Skeletal muscle satellite cell (primary cell): ENCODE measurements around the gene MCM9.
"Not testable (repeated sequence)": the region's sequence is repeated elsewhere in the genome, so short reads cannot be mapped to it uniquely, and the experiment has no call there.

ENCODE experiments used
- H3K27me3 ChIP-seq: 2 replicates; pipeline ENCODE4 v1.7.0; 2013; ENCODE audit warnings: low read length; ENCODE audit not compliant: control insufficient read depth, insufficient read depth
- H3K36me3 ChIP-seq: 2 replicates; pipeline ENCODE4 v1.7.0; 2013; ENCODE audit warnings: mild to moderate bottlenecking, control low read depth, low read length; ENCODE audit not compliant: insufficient read depth
- H3K4me1 ChIP-seq: 2 replicates; pipeline ENCODE4 v1.7.0; 2013; ENCODE audit warnings: low read length; ENCODE audit not compliant: control insufficient read depth, insufficient read depth
- H3K4me2 ChIP-seq: 2 replicates; pipeline ENCODE4 v1.7.0; 2013; ENCODE audit warnings: mild to moderate bottlenecking, low read length
- H3K4me3 ChIP-seq: 2 replicates; pipeline ENCODE4 v1.7.0; 2013; ENCODE audit warnings: low read length
- H3K9ac ChIP-seq: 2 replicates; pipeline ENCODE4 v1.7.0; 2013; ENCODE audit warnings: mild to moderate bottlenecking, low read depth, low read length, moderate library complexity
- H3K9me3 ChIP-seq: replicated peaks from 2 replicates; pipeline ENCODE4 v1.7.0; 2013; ENCODE audit warnings: mild to moderate bottlenecking, control low read depth, low read length

Gene MCM9

DNA sequence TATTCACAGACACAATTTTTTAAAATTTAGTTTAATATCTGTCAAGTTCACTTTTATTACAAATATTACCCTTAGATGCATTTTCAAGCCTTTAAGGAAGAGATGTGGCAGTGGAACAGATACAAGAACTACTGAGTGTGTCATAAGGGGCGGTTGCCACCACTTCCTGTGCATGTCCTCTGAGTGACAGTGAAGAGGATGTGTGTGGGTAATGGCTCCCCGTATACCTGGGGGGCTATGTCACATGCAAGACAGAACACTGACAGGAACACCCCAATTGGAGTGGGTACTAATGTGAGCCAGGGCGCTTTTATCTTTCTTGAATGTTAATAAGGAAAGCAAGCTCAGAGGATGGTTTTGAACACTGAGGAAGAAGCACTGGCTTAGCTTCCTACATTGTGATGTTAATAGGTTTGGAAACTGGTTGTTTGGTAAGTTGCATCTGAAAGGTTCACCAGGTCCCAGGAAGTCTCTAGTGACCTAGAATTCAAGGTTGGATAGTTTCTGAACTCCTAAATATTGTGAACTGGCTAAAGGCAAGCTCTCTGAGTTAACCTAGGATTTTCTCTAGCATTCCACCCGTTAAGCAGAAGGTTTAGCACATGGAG lies 124.4 kb downstream of the MCM9 start:
- H3K36me3 ChIP-seq = no peaks in the 10 kb centered on the region
- H3K9ac ChIP-seq = no peak overlapping the region
- no peak overlapping the region for H3K4me2 ChIP-seq
- H3K4me3 ChIP-seq = no peak overlapping the region
- no peaks in the 10 kb centered on the region for H3K9me3 ChIP-seq
- no peaks in the 10 kb centered on the region for H3K27me3 ChIP-seq
- H3K4me1 ChIP-seq = peaks cover 16% of the 10 kb centered on the region

DNA sequence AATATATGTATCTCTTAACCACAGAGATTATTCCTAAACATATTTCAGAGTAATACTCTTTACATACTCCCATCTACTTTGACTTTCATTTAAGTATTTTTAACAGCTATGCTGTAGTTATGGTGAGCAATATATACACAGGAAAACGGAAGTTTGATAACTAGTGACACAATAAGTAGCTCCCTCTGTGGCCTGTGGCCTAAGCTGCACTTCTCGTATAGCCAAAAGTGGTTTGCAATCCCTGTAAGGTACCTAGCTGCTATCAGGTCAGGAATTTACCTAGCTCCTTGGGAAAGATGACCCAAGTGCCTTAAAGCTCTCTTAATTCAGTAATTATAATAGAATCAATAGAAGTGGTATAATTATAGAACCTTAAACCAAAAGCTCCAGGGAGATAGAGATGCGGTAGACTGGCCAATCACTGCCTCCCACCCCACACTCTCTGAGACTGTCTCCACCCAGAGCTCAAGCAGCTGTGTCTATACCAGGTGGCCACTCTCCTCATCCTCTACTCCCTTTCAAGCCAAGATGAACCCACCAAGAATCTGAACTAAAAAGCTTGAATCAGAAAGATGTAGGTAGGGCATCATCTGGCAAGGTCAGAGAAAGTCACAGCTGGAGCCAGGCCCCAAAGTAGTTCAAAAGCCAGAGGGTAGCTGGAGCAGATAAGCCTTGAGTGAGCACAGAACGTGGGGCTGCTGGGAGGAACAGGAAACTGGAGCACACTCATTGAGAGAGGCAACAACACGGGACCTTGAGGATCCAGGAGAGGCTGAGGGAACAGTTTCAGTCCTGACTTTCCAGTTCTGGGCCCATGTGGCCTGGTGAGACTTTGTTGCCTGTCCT lies 125.9 kb downstream of the MCM9 start:
- no peak overlapping the region for H3K4me3 ChIP-seq
- no peaks in the 10 kb centered on the region for H3K9me3 ChIP-seq
- H3K4me2 ChIP-seq = no peak overlapping the region
- no peaks in the 10 kb centered on the region for H3K36me3 ChIP-seq
- no peak overlapping the region for H3K9ac ChIP-seq
- no peaks in the 10 kb centered on the region for H3K27me3 ChIP-seq
- peaks cover 13% of the 10 kb centered on the region for H3K4me1 ChIP-seq

DNA sequence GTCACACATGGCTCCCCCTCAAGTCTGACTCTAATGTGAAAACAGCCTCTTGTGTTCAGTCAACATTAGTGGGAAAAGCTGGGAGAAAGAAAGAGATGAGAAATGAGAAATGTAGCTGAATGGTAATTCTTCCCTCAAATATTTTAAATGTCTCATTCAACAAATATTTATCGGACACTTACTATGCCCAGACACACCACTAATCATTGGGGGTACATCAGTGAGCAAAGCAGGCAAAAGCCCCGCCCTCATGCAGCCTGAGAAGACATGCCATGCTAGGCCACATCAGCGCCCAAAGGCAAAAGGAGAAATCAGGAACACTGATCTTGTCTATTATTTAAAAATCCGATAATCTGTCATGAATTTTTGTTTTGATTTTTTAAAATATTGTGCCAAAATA lies 130.9 kb downstream of the MCM9 start:
- no peak overlapping the region for H3K9ac ChIP-seq
- H3K4me1 ChIP-seq = peaks cover 2% of the 10 kb centered on the region
- no peak overlapping the region for H3K4me2 ChIP-seq
- H3K36me3 ChIP-seq = no peaks in the 10 kb centered on the region
- no peaks in the 10 kb centered on the region for H3K9me3 ChIP-seq
- H3K27me3 ChIP-seq = no peaks in the 10 kb centered on the region
- H3K4me3 ChIP-seq = no peak overlapping the region

DNA sequence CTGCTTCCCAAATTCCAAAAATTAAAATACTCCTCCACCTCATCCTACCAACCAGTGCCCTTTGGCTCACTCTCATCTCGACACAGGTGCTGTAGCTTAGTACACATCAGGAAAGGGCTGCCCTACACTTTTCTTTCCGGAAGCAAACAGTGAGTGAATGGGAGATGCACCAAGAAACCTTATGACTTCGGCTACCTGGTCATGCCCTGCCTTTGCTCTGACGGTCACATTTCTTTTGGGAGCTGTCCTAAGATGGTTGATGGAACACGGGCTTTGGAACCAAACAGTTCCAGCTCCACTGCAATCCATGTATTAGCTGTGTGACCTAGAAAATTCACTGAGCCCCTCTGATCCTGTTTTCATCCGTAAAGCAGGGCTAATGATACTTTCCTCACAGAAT lies 133.7 kb downstream of the MCM9 start:
- H3K4me1 ChIP-seq = peaks cover 2% of the 10 kb centered on the region
- H3K9ac ChIP-seq = no peak overlapping the region
- no peaks in the 10 kb centered on the region for H3K27me3 ChIP-seq
- H3K4me2 ChIP-seq = no peak overlapping the region
- H3K4me3 ChIP-seq = no peak overlapping the region
- H3K9me3 ChIP-seq = no peaks in the 10 kb centered on the region
- H3K36me3 ChIP-seq = no peaks in the 10 kb centered on the region

DNA sequence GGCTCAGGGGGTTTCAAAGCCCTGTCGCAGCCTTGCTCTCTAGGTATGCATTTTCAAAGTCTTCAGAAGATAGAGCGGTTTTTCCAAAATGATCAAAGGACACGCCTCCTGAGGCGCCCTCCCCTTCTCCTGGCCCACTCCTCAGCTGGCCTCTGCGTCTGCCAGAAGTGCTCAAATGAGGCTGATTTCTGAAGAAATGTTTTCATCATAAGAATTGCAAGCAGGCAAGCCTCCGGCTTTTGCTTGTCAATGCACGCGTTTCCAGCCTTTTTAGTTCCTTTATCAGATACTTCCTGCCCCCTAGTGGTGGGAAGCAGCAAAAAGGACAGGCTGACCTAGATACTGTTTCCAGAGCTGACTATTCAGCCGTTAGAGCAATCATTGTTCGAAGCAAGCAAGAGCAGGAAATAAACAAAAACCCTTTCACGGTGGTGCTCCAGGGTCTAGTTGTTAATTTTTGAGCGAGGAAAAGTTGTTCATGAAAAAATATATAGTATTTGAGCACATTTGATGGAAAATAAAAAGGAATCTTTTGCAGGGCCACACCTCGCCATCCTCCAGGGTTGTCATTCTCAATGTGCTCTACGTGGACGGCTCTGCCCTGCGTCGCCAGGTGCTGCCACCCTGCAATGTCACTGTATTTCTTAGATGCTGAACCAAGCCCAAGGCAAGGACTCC lies 134.4 kb downstream of the MCM9 start:
- Histone ChIP-seq H3K4me2 (peak overlapping the region; percentile 59), H3K9me3 (no peaks in the 10 kb centered on the region), H3K27me3 (no peaks in the 10 kb centered on the region), H3K36me3 (no peaks in the 10 kb centered on the region), H3K9ac (peak overlapping the region; percentile 19), H3K4me3 (peak overlapping the region; percentile 24), H3K4me1 (peaks cover 2% of the 10 kb centered on the region)

DNA sequence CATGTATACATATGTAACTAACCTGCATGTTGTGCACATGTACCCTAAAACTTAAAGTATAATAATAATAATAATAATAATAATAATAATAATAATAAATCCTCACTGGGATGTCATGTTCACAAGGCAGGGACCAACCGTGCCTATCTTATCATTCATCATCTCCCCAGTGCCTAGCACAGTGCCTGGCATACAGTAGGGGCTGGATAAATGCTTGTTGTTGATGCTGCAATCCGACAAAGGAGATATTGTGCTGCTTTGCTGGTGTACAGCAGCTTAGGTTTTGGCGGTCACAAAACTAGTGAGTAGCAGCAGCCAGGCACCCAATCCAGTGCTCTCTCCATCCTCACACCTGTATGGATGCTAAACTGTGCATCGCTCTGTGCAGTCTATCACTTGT lies 135.1 kb downstream of the MCM9 start:
- H3K36me3 ChIP-seq = no peaks in the 10 kb centered on the region
- H3K4me3 ChIP-seq = no peak overlapping the region
- H3K4me1 ChIP-seq = peaks cover 2% of the 10 kb centered on the region
- no peak overlapping the region for H3K4me2 ChIP-seq
- no peak overlapping the region for H3K9ac ChIP-seq
- H3K9me3 ChIP-seq = no peaks in the 10 kb centered on the region
- H3K27me3 ChIP-seq = no peaks in the 10 kb centered on the region

DNA sequence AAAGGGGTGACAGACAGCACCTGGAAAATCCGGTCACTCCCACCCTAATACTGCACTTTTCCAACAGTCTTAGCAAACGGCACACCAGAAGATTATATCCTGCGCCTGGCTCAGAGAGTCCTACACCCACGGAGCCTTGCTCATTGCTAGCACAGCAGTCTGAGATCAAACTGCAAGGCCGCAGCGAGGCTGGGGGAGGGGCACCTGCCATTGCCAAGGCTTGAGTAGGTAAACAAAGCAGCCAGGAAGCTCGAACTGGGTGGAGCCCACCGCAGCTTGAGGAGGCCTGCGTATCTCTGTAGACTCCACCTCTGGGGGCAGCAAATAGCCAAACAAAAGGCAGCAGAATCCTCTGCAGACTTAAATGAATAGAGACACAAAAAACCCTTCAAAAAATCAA lies 138.4 kb downstream of the MCM9 start:
- not testable (repeated sequence) for H3K4me1 ChIP-seq, H3K4me3 ChIP-seq, H3K4me2 ChIP-seq, H3K27me3 ChIP-seq, H3K9me3 ChIP-seq, H3K9ac ChIP-seq, H3K36me3 ChIP-seq

DNA sequence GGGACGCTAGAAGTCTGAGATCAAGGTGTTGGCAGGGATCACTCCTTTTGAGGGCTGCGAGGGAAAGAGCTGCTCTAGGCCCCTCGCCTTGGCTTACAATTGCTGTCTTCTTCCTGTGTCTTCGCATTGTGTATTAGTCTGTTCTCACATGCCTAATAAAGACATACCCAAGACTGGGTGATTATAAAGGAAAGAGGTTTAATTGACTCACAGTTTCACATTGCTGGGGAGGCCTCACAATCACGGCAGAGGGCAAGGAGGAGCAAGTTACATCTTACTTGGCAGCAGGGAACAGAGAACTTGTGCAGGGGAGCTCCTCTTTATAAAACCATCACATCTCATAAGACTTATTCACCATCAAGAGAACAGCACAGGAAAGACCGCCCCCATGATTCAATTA lies 143.5 kb downstream of the MCM9 start:
- no peaks in the 10 kb centered on the region for H3K36me3 ChIP-seq
- H3K4me3 ChIP-seq = no peak overlapping the region
- no peaks in the 10 kb centered on the region for H3K4me1 ChIP-seq
- H3K4me2 ChIP-seq = no peak overlapping the region
- no peak overlapping the region for H3K9ac ChIP-seq
- H3K27me3 ChIP-seq = no peaks in the 10 kb centered on the region
- H3K9me3 ChIP-seq = no peaks in the 10 kb centered on the region

DNA sequence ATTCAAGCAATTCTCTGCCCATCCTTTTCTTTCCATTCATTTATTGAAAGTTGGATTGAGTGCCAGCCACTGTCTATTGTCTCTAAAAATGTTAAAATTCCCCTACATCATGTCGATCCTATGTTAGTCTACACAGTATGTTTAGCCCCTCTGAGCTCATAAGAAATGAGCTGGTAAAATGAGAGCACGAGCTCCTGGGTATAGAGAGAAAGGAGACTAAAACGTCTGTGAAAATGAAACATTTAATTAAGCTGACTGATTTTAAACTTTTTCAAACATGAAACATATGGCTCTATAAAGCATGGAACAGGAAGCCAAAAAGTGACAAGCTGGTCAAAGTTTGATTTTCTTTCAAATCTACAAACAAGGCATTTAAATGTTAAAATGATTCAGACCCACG lies 145.0 kb downstream of the MCM9 start:
- Histone ChIP-seq H3K27me3 (no peaks in the 10 kb centered on the region), H3K9me3 (no peaks in the 10 kb centered on the region), H3K4me2 (no peak overlapping the region), H3K36me3 (no peaks in the 10 kb centered on the region), H3K4me3 (no peak overlapping the region), H3K4me1 (no peaks in the 10 kb centered on the region), H3K9ac (no peak overlapping the region)

DNA sequence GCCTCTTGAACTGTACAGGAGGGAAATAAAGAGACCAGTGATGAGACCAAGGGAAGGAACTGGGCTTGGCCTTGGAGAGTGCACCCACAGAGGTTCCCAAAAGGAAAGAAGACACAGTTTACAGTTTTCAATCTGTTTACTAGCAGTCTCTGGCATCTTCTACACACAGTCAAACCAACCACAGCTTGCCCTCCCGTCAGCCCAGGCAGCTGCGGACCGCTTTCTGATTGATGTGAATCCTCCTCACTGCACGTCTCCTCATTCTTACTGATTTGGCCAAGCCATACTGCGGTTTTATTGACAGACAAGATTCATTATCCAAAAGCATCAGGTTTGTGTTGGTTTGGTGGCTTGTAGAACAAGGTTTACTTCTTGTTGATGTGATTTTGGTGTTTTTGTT lies 145.5 kb downstream of the MCM9 start:
- peaks cover 3% of the 10 kb centered on the region for H3K4me1 ChIP-seq
- no peak overlapping the region for H3K4me2 ChIP-seq
- H3K36me3 ChIP-seq = no peaks in the 10 kb centered on the region
- H3K4me3 ChIP-seq = no peak overlapping the region
- H3K27me3 ChIP-seq = no peaks in the 10 kb centered on the region
- no peak overlapping the region for H3K9ac ChIP-seq
- no peaks in the 10 kb centered on the region for H3K9me3 ChIP-seq

DNA sequence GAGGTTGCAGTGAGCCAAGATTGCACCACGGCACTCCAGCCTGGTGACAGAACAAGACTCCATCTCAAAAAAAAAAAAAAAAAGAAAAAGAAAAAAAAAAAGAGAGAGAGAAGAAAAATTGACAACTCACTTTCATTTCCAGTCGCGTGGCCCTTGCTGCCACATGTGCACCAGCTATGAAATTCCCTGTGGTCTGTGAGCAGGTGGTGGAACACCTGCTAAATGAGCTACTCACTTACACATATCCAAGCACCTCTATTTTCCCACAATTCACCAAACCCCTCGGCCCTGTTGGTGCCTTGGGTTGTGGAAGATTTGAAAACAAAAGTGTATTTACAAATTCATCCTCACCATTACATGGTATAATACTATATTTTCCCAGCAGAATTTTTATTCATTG lies 146.3 kb downstream of the MCM9 start:
- peaks cover 10% of the 10 kb centered on the region for H3K4me1 ChIP-seq
- no peak overlapping the region for H3K4me2 ChIP-seq
- no peaks in the 10 kb centered on the region for H3K9me3 ChIP-seq
- no peaks in the 10 kb centered on the region for H3K27me3 ChIP-seq
- no peak overlapping the region for H3K9ac ChIP-seq
- no peak overlapping the region for H3K4me3 ChIP-seq
- H3K36me3 ChIP-seq = no peaks in the 10 kb centered on the region
